A549 treated with DMSO at 1 μM for 4 hours (cell line): ENCODE measurements around the gene TRIM58. TPM values are rescaled to one million over a fixed set of nuclear protein-coding genes. Genes with fewer than 3 reads are reported as not detected.

Experiments used
- total RNA-seq: library from RNA; stranded (reverse); fragments of 200-300 nt; extraction: Qiagen RNA extraction; gene quantifications from 5 replicates; pipeline ENCODE4 v1.2.3, GENCODE V29; 2022; ENCODE audit warnings: low read depth

TRIM58 gene
- total RNA-seq = not detected in 5 replicates

DNA sequence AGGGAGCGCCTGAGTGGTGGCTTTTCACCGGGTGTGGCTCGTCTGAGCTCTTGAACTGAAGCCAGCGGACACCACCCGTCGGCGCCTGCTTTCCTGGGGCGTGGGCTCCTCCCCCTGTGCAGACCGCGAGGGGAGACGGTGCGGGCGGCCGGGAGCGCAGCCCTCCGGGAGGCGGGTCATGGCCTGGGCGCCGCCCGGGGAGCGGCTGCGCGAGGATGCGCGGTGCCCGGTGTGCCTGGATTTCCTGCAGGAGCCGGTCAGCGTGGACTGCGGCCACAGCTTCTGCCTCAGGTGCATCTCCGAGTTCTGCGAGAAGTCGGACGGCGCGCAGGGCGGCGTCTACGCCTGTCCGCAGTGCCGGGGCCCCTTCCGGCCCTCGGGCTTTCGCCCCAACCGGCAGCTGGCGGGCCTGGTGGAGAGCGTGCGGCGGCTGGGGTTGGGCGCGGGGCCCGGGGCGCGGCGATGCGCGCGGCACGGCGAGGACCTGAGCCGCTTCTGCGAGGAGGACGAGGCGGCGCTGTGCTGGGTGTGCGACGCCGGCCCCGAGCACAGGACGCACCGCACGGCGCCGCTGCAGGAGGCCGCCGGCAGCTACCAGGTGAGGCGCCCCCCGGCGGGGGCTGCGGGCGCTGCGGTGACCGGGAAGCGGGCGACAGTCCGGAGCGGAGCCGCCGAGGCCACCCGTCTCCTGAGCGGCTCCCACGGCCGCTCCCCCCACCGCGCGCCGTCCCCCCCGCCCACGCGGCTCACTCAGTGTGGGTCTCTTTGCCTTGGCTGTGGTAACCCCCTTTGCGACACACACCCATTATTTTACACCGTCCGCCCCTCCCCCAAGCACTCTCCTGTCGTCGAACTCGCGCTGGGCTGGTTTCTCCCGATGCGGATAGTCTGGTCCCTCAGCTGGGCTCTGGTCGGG, at the start of gene TRIM58:
Gene TRIM58, plus strand, starts transcription at position 119 of the 916 bp plus-strand sequence. Its CDS starts 60 bp downstream, at position 179.

DNA sequence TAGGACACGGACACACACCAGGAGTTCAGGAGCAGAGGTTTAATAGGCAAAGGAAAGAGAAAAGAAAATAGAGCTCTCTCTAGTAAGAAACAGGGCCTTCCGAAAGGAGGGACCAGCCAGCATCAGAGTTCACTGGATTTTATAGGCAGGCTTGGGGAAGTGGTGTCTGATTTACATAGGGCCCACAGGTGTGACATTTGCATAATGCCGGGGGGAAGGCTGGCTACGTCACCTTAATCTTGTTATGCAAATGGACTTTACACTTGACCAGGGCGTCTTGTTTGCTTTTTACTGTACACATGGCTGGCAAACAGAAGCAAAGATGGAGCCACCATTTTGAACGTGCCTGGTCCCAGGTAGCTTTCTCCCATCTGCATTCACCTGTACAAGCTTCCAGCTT, 33.0 kb upstream of the TRIM58 start, which contains the start of gene OR14A16:
Gene OR14A16, minus strand, starts transcription at position 97 of the 400 bp plus-strand sequence. CDS start 8,390 bp downstream, outside the sequence.

GRCh38 chr1:247841796-247842195, 15.2 kb upstream of the TRIM58 start, which contains the start of gene OR11L1:
TSS of gene OR11L1 (minus strand) at chr1:247841896. CDS start at chr1:247841896, 0 bp downstream.

DNA sequence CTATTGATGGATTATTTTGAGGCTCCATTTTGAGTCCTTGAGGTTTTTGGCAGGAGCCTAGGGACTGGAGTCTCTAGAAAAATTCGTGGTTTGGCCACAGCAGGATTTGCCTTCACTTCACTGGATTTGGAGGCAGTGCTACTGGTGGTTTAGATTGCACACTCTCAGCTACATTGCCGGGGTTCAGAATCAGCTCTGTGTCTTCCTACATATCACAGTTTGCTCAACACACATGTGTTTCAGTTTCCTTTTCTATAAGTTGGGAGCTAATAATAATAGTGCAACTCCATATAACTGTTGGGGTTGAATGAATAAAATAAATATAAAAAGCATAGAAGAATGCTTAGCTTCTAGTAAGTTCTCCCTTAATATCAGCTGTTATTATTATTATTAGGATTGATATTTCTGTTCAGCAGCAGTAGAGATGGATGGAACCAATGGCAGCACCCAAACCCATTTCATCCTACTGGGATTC, 38.2 kb downstream of the TRIM58 start, which contains the start of gene OR2W3:
Gene OR2W3, plus strand, starts transcription at position 425 of the 475 bp plus-strand sequence. Its CDS starts 0 bp downstream, at position 425.

DNA sequence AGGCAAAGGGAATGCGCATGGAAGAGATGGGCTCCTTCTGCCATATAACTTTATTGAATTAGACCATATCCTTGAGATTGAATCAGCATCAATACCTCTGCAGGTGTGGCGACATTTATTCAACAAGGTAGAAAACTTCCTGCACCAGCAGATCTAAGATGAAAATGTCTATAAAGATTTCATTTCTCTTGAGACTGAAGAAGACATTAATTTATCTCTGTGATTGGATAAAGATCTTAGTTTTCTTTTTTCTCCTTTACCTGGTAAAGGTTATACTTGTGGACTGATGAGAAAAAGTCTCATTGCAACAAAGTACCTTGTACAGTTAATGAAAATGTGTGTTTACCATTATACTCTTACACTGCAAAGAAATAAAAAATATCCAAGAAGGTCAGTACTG, 63.0 kb downstream of the TRIM58 start, which contains the start of gene OR2T8:
Gene OR2T8, plus strand, starts transcription at position 301 of the 400 bp plus-strand sequence. CDS start 766 bp downstream, outside the sequence.

DNA sequence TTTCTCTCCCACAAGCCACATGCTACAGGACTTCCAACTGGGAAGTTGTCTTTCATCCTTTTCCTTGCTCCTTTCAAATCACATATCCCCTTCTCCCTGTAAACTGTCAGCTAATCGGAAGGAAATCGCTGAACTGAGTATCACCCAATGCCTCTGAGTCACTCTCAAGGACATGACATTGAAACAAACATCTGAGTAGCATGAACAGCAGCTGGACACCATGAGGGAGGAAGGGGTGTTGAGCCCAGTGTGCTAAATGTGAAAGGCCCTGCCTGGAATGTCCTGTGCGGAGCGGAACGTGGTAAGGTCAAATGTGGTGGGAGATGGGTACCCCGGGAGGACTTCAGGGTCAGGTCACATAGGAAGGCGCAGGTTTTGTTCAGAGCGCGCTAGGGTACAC, 67.9 kb downstream of the TRIM58 start, which contains the start of gene OR2AJ1:
Gene OR2AJ1, plus strand, starts transcription at position 22 of the 400 bp plus-strand sequence. CDS start 8,880 bp downstream, outside the sequence.

Other genes with a start within 250 kb of the TRIM58 start
- not detected in 5 replicates for gene OR13G1, start 177.4 kb upstream of the TRIM58 start, total RNA-seq
- not detected in 5 replicates for gene OR6F1, start 140.5 kb upstream of the TRIM58 start, total RNA-seq
- not detected in 5 replicates for gene OR14K1, start 118.6 kb upstream of the TRIM58 start, total RNA-seq
- gene OR14A2, start 109.0 kb upstream of the TRIM58 start, total RNA-seq = not detected in 5 replicates
- not detected in 5 replicates for gene OR1C1, start 96.6 kb upstream of the TRIM58 start, total RNA-seq
- not detected in 5 replicates for gene OR14A16, start 33.1 kb upstream of the TRIM58 start, total RNA-seq
- not detected in 5 replicates for gene OR11L1, start 15.3 kb upstream of the TRIM58 start, total RNA-seq
- gene OR2W3, start 38.4 kb downstream of the TRIM58 start, total RNA-seq = not detected in 5 replicates
- gene OR2T8, start 63.1 kb downstream of the TRIM58 start, total RNA-seq = not detected in 5 replicates
- gene OR2AJ1, start 67.7 kb downstream of the TRIM58 start, total RNA-seq = not detected in 5 replicates
- not detected in 5 replicates for gene OR2L8, start 91.7 kb downstream of the TRIM58 start, total RNA-seq
- gene OR2AK2, start 108.0 kb downstream of the TRIM58 start, total RNA-seq = not detected in 5 replicates
- gene OR2L5, start 156.5 kb downstream of the TRIM58 start, total RNA-seq = not detected in 5 replicates
- gene OR2L2, start 172.9 kb downstream of the TRIM58 start, total RNA-seq = not detected in 5 replicates
- gene OR2L3, start 189.6 kb downstream of the TRIM58 start, total RNA-seq = not detected in 5 replicates
- gene OR2L13, start 238.0 kb downstream of the TRIM58 start, total RNA-seq = not detected in 5 replicates